ELR (cell line): ENCODE measurements around the gene KCNJ16.

Experiments
- DNase-seq: peaks from one replicate; pipeline ENCODE4 v3.0.0-alpha.2; 2015; ENCODE audit warnings: low read depth

KCNJ16 gene

GRCh38 chr17:70128727-70129238, 53.8 kb downstream of the KCNJ16 start:
- DNase-seq: no peak

- DNase-seq: no peak
Measured at GRCh38 chr17:70130289-70130688, 55.3 kb downstream of the KCNJ16 start.

- DNase-seq: no peak
Measured at GRCh38 chr17:70132505-70132904, 57.5 kb downstream of the KCNJ16 start.

- no peak for DNase-seq
Measured at GRCh38 chr17:70134042-70134441, 59.0 kb downstream of the KCNJ16 start.

- DNase-seq: no peak
Measured at GRCh38 chr17:70134777-70135176, 59.8 kb downstream of the KCNJ16 start.

GRCh38 chr17:70136131-70136530, 61.1 kb downstream of the KCNJ16 start:
- no peak for DNase-seq

- DNase-seq: peak; percentile 88
Measured at GRCh38 chr17:70137451-70138230, 62.6 kb downstream of the KCNJ16 start.

- peak; percentile 19 for DNase-seq
Measured at GRCh38 chr17:70138291-70138865, 63.4 kb downstream of the KCNJ16 start.

- no peak for DNase-seq
Measured at GRCh38 chr17:70139449-70139993, 64.5 kb downstream of the KCNJ16 start.

GRCh38 chr17:70144260-70144846, 69.3 kb downstream of the KCNJ16 start:
- DNase-seq: peak; percentile 63

GRCh38 chr17:70153210-70153609, 78.2 kb downstream of the KCNJ16 start:
- no peak for DNase-seq

GRCh38 chr17:70157151-70157550, 82.1 kb downstream of the KCNJ16 start:
- no peak for DNase-seq

GRCh38 chr17:70158180-70158579, 83.2 kb downstream of the KCNJ16 start:
- DNase-seq: no peak

- no peak for DNase-seq
Measured at GRCh38 chr17:70158591-70158990, 83.6 kb downstream of the KCNJ16 start.

GRCh38 chr17:70159980-70160379, 85.0 kb downstream of the KCNJ16 start:
- DNase-seq: peak; percentile 79

- DNase-seq: no peak
Measured at GRCh38 chr17:70161519-70161918, 86.5 kb downstream of the KCNJ16 start.

GRCh38 chr17:70165383-70165782, 90.4 kb downstream of the KCNJ16 start:
- no peak for DNase-seq

- no peak for DNase-seq
Measured at GRCh38 chr17:70166615-70167014, 91.6 kb downstream of the KCNJ16 start.

GRCh38 chr17:70168044-70168976, 93.3 kb downstream of the KCNJ16 start:
- peak; percentile 78 for DNase-seq

GRCh38 chr17:70168977-70169708, 94.1 kb downstream of the KCNJ16 start, which contains the start of gene KCNJ2:
Gene KCNJ2, plus strand, starts transcription at chr17:70169532. Its CDS starts 5,508 bp downstream, at chr17:70175040.
- peak; percentile 91 for DNase-seq
